Measurements from ENCODE around the gene POLR2E.

- TF ChIP-seq POLR2A (IDR thresholded peaks at IDR 0.05) (no peak), POLR2AphosphoS5 (IDR thresholded peaks at IDR 0.05) (no peak)
- TF ChIP-seq, protein P1, sequence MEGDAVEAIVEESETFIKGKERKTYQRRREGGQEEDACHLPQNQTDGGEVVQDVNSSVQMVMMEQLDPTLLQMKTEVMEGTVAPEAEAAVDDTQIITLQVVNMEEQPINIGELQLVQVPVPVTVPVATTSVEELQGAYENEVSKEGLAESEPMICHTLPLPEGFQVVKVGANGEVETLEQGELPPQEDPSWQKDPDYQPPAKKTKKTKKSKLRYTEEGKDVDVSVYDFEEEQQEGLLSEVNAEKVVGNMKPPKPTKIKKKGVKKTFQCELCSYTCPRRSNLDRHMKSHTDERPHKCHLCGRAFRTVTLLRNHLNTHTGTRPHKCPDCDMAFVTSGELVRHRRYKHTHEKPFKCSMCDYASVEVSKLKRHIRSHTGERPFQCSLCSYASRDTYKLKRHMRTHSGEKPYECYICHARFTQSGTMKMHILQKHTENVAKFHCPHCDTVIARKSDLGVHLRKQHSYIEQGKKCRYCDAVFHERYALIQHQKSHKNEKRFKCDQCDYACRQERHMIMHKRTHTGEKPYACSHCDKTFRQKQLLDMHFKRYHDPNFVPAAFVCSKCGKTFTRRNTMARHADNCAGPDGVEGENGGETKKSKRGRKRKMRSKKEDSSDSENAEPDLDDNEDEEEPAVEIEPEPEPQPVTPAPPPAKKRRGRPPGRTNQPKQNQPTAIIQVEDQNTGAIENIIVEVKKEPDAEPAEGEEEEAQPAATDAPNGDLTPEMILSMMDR (IDR thresholded peaks at IDR 0.05), result no peak
Measured at GRCh38 chr19:1136621-1137317, 41.6 kb upstream of the POLR2E start.

Measured in upper lobe of left lung (tissue), 4 donors.